PC-3 (cell line): ENCODE results near the gene UBE2D3.

Source experiments
- CTCF ChIP-seq: fragments of 300-600 bp; sonication (generic); conservative IDR thresholded peaks from 2 replicates; pipeline ENCODE4 v1.5.1; 2017; ENCODE audit warnings: antibody characterized with exemption, low read depth, mild to moderate bottlenecking, low read length
- EZH2 ChIP-seq: fragments of 300-600 bp; sonication (generic); IDR thresholded peaks from one replicate; pipeline ENCODE4 v1.6.1; 2017; ENCODE audit warnings: antibody characterized with exemption, mild to moderate bottlenecking, low read length; ENCODE audit not compliant: unreplicated experiment
- EZH2phosphoT487 ChIP-seq: fragments of 300-600 bp; sonication (generic); IDR thresholded peaks from 2 replicates; pipeline ENCODE4 v1.6.1; 2018; ENCODE audit warnings: mild to moderate bottlenecking, antibody characterized with exemption, low read length, borderline replicate concordance

GRCh38 chr4:102858828-102859464 lies 31.6 kb upstream of the UBE2D3 start:
- TF ChIP-seq CTCF: no peak
- no peak for TF ChIP-seq EZH2
- TF ChIP-seq EZH2phosphoT487: no peak
